Bronchial epithelial cell (primary cell): ENCODE data around the gene SAPCD2. TPM values are rescaled to one million over a fixed set of nuclear protein-coding genes. Genes with fewer than 3 reads are reported as not detected.
"Not testable (repeated sequence)": the region's sequence is repeated elsewhere in the genome, so short reads cannot be mapped to it uniquely, and the experiment has no call there.

Experiments
- DNase-seq: peaks from one replicate; pipeline ENCODE4 v3.0.0-alpha.2; 2010; ENCODE audit warnings: low read depth
- FAIRE-seq: peaks from 2 replicates; lab custom pipeline; 2011; peaks lifted over from hg19 to GRCh38; lab: Jason Lieb, UNC
- H3K27me3 ChIP-seq: 2 replicates; pipeline ENCODE4 v1.5.1; 2011; ENCODE audit warnings: low read length; ENCODE audit not compliant: control insufficient read depth, insufficient read depth
- H3K36me3 ChIP-seq: 2 replicates; pipeline ENCODE4 v1.5.1; 2011; ENCODE audit warnings: low read length; ENCODE audit not compliant: control insufficient read depth, insufficient read depth
- H3K4me3 ChIP-seq: 2 replicates; pipeline ENCODE4 v1.5.1; 2011; ENCODE audit warnings: mild to moderate bottlenecking, low read depth, low read length, control low read depth
- total RNA-seq: library from RNA; depleted of rRNA; stranded (reverse); fragments of >200 nt; gene quantifications from 2 replicates; pipeline ENCODE4 v1.2.1, GENCODE V29; 2014
- TF ChIP-seq, protein P1 (sequence below): IDR thresholded peaks from 2 replicates; pipeline ENCODE4 v1.5.1; 2011; ENCODE audit warnings: mild to moderate bottlenecking, moderate library complexity, low read length, control low read depth, inconsistent platforms; ENCODE audit not compliant: insufficient read depth, severe bottlenecking

SAPCD2 gene
- total RNA-seq, 1 donor from 2014 or later = 0.26 TPM

DNA sequence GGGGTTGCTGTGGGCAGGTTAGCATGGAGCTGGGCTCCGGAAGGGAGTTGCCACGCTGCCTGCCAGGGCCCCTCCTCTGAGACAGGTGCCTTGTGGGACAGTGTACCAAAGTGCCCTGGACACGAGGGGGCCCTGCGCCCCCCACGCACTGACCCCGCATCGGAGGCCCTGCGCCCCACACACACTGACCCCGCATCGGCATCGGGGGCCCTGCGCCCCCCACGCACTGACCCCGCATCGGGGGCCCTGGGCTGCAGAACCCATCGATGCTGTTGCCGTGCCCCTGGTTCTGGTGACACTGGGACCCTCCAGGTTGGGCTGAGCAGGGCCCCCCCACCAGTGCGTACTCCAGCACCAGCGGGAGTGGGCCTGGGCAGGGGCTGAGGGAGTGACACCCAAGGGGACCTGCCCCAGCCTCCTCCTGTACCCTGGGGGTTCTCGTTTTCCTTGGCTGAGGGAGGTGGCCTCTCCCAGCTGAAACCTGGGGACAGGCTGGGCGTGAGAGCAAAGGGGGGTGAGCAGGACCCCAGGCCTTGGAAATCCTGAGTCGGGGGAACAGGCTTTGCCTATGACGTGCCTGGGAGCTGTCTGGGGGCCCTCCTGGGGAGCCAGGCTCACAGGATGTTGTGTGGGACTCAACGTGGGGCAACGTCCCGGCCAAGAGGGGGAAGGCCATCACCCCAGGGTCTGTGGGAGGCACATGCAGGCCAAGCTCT is 6.9 kb downstream of the SAPCD2 start:
- Histone ChIP-seq H3K4me3 (no peak overlapping the region), H3K36me3 (no peaks in the 10 kb centered on the region), H3K27me3 (no peaks in the 10 kb centered on the region)
- no peak for FAIRE-seq
- TF ChIP-seq, protein P1, sequence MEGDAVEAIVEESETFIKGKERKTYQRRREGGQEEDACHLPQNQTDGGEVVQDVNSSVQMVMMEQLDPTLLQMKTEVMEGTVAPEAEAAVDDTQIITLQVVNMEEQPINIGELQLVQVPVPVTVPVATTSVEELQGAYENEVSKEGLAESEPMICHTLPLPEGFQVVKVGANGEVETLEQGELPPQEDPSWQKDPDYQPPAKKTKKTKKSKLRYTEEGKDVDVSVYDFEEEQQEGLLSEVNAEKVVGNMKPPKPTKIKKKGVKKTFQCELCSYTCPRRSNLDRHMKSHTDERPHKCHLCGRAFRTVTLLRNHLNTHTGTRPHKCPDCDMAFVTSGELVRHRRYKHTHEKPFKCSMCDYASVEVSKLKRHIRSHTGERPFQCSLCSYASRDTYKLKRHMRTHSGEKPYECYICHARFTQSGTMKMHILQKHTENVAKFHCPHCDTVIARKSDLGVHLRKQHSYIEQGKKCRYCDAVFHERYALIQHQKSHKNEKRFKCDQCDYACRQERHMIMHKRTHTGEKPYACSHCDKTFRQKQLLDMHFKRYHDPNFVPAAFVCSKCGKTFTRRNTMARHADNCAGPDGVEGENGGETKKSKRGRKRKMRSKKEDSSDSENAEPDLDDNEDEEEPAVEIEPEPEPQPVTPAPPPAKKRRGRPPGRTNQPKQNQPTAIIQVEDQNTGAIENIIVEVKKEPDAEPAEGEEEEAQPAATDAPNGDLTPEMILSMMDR = no peak
- DNase-seq = no peak

DNA sequence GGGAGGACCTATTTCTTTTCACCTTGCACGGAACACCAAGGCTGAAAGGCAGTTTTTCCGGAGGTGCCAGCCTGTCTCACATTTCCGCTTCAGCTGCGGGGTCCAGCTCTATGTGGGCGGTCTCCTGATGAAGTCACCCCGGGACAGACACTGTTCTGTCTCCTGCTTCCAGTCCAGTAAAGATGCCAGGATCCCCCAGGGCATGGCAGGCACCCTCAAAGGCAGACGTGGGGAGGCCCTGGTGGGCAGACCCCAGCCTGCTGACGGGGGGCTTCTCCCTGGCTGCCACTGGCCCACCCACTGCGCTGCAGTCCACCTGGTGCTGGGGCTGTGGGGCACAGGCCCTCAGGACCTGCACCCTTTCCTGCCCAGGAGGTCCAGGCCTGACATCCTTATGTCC is 7.6 kb downstream of the SAPCD2 start:
- not testable (repeated sequence) for H3K27me3 ChIP-seq, H3K36me3 ChIP-seq, H3K4me3 ChIP-seq, DNase-seq, FAIRE-seq

- FAIRE-seq (peak; percentile 18), DNase-seq (no peak)
- Histone ChIP-seq H3K27me3 (no peaks in the 10 kb centered on the region), H3K36me3 (no peaks in the 10 kb centered on the region), H3K4me3 (no peak overlapping the region)
- TF ChIP-seq, protein P1 = no peak
Measured at GRCh38 chr9:137062384-137062783, 8.0 kb downstream of the SAPCD2 start.

- H3K4me3 ChIP-seq = no peak overlapping the region
Measured at GRCh38 chr9:137058521-137059234, 11.7 kb downstream of the SAPCD2 start.

DNA sequence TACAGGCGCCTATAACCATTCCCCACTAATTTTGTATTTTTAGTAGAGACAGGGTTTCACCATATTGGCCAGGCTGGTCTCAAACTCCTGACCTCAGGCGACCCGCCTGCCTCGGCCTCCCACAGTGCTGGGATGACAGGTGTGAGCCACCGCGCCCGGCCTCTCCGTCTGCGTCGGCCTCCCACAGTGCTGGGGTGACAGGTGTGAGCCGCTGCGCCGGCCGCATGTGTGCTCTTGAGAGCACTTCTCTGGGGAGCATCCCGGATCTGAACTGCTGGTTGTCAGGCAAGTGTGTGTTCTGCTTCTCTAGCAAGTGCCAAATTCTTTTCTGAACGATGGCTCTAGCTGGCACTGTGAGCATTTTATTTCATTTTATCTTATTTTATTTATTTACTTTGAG is 12.8 kb downstream of the SAPCD2 start:
- FAIRE-seq = no peak
- TF ChIP-seq, protein P1 = no peak

More at GRCh38 chr9:137058521-137059234, 11.7 kb downstream of the SAPCD2 start:
- no peaks in the 10 kb centered on the region for H3K36me3 ChIP-seq
- TF ChIP-seq, protein P1 = no peak
- H3K27me3 ChIP-seq = no peaks in the 10 kb centered on the region
- DNase-seq (no peak), FAIRE-seq (no peak)

GRCh38 chr9:137056739-137057415 is 13.5 kb downstream of the SAPCD2 start:
- DNase-seq = no peak
- peak; percentile 93 for FAIRE-seq
- TF ChIP-seq, protein P1 = no peak
- Histone ChIP-seq H3K4me3 (no peak overlapping the region), H3K36me3 (no peaks in the 10 kb centered on the region), H3K27me3 (peaks cover 3% of the 10 kb centered on the region)

More for the DNA sequence above, 12.8 kb downstream of the SAPCD2 start:
- Histone ChIP-seq H3K36me3 (no peaks in the 10 kb centered on the region), H3K27me3 (peaks cover under 1% of the 10 kb centered on the region), H3K4me3 (no peak overlapping the region)
- DNase-seq = no peak
